Measurements from ENCODE around the gene TNNI3K.

TNNI3K gene

DNA sequence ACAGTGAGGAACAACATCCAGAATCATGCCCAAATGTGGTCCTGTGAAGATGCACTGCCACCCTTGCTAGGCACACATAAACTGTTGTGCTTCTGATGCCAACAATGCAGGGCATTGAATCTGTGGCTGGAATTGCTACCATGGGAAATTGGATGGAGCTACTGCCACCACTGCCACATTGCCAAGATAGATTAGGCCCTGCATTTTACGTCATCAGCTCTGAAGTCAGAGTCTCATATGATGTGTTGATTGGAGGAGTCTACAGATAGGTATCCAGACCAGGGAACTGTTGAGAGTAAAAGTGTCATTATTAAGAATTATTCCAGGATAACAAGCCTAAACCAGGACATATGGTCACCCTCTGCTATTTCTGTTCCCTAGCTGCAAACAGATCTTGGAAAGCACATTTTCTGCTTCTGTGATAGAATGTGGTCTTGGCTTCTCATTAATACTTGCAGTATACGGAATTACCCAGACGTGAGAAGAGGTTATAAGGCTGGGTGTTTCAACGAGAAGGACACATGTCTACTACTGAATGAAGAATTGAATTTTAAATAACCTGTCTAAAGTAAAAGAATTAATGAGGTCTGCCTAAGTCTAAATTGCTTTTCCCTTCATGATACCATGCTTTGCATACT is 106.6 kb downstream of the TNNI3K start:
- DNase-seq (ENCODE audit: low spot score), result no peak
- in situ Hi-C loops (cut with MboI; ENCODE audit: low pct_unique_long_range_greater_than_20kb, low sequenced_read_pairs, unreplicated experiment), result no loop called here
- TF ChIP-seq, protein P1, sequence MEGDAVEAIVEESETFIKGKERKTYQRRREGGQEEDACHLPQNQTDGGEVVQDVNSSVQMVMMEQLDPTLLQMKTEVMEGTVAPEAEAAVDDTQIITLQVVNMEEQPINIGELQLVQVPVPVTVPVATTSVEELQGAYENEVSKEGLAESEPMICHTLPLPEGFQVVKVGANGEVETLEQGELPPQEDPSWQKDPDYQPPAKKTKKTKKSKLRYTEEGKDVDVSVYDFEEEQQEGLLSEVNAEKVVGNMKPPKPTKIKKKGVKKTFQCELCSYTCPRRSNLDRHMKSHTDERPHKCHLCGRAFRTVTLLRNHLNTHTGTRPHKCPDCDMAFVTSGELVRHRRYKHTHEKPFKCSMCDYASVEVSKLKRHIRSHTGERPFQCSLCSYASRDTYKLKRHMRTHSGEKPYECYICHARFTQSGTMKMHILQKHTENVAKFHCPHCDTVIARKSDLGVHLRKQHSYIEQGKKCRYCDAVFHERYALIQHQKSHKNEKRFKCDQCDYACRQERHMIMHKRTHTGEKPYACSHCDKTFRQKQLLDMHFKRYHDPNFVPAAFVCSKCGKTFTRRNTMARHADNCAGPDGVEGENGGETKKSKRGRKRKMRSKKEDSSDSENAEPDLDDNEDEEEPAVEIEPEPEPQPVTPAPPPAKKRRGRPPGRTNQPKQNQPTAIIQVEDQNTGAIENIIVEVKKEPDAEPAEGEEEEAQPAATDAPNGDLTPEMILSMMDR (IDR thresholded peaks at IDR 0.05; ENCODE audit: extremely low read depth, insufficient read depth, missing control alignments), result no peak

- DNase-seq (ENCODE audit: low spot score), result no peak
- TF ChIP-seq, protein P1 (IDR thresholded peaks at IDR 0.05; ENCODE audit: extremely low read depth, insufficient read depth, missing control alignments), result no peak
- in situ Hi-C loops (cut with MboI; ENCODE audit: low pct_unique_long_range_greater_than_20kb, low sequenced_read_pairs, unreplicated experiment), result no loop called here
Observed at GRCh38 chr1:74343216-74343615, 108.0 kb downstream of the TNNI3K start.

DNA sequence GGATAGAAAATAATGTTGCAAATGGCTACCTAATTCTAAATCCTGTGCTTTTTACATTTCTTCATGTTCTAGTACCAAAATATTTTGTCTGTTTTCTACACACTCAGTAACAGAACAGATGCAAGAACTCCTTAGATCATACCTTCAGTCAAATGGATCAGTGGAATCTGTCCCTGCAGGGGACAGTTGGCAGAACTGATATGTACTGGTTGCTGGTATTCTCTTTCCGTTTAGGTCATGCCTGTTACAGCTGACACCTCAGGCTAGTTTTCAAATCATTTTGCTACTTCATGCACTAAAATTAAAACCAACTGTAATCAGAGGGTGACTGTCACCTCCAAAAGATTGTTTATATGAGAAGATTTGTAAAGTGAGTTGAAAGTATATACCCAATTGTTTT is 109.2 kb downstream of the TNNI3K start:
- DNase-seq (ENCODE audit: low spot score), result no peak
- TF ChIP-seq, protein P1 (IDR thresholded peaks at IDR 0.05; ENCODE audit: extremely low read depth, insufficient read depth, missing control alignments), result no peak
- in situ Hi-C loops (cut with MboI; ENCODE audit: low pct_unique_long_range_greater_than_20kb, low sequenced_read_pairs, unreplicated experiment), result no loop called here

GRCh38 chr1:74356493-74356892 is 121.3 kb downstream of the TNNI3K start:
- in situ Hi-C loops (cut with MboI; ENCODE audit: low pct_unique_long_range_greater_than_20kb, low sequenced_read_pairs, unreplicated experiment), result no loop called here
- TF ChIP-seq, protein P1 (IDR thresholded peaks at IDR 0.05; ENCODE audit: extremely low read depth, insufficient read depth, missing control alignments), result no peak
- DNase-seq (ENCODE audit: low spot score), result no peak

- in situ Hi-C loops (cut with MboI; ENCODE audit: low pct_unique_long_range_greater_than_20kb, low sequenced_read_pairs, unreplicated experiment), result no loop called here
Observed at GRCh38 chr1:74357150-74357549, 122.0 kb downstream of the TNNI3K start.

DNA sequence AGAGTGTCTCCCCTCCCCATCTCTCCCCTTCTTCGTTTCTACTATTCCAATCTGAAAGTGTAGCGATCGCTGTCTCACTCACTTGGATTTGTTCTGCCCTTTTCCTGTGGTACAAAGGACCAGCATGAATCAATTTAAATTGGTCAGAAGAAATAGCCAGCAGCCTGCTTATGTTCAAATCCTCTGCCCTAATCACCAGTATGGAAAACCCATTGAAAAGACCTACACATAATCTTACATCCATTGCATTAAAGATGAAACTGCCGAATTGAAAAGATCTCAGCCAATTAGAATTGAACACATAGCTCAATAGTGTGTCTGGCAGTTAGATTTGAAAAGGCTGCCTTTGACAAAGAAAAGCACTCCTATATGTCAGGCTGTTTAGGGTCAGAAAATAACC is 122.6 kb downstream of the TNNI3K start:
- TF ChIP-seq, protein P1 (IDR thresholded peaks at IDR 0.05; ENCODE audit: extremely low read depth, insufficient read depth, missing control alignments), result no peak
- in situ Hi-C loops (cut with MboI; ENCODE audit: low pct_unique_long_range_greater_than_20kb, low sequenced_read_pairs, unreplicated experiment), result no loop called here
- DNase-seq (ENCODE audit: low spot score), result no peak

More at GRCh38 chr1:74357150-74357549, 122.0 kb downstream of the TNNI3K start:
- TF ChIP-seq, protein P1 (IDR thresholded peaks at IDR 0.05; ENCODE audit: extremely low read depth, insufficient read depth, missing control alignments), result no peak
- DNase-seq (ENCODE audit: low spot score), result no peak
